HepG2 (cell line): Measurements from ENCODE around the gene GNAS-AS1. TPM values are rescaled to one million over a fixed set of nuclear protein-coding genes. Genes with fewer than 3 reads are reported as not detected.

Experiments
- ATAC-seq: fragments of 200-7000 bp; cut with Tn5 transposase; 3 replicates; pipeline ENCODE4 v1.9.1; 2020; ENCODE audit warnings: mild to moderate bottlenecking, moderate library complexity
- BruUV-seq: library from RNA; stranded (reverse); fragments of 400-500 nt; replicated peaks from 2 replicates; lab custom pipeline; 2021; lab: Mats Ljungman, UMichigan
- CTCF ChIA-PET: fragments of 300-600 bp; formaldehyde crosslinking; extraction: SDS; loops from one replicate; lab custom pipeline; 2021; ENCODE audit warnings: low total read pairs, inconsistent platforms, low intra/inter-chr PET ratio; lab: Yijun Ruan, JAX
- POLR2A ChIA-PET: fragments of 350-600 bp; sonication (Branson Sonifier 250); formaldehyde crosslinking; loops from one replicate; lab custom pipeline; 2020; ENCODE audit warnings: antibody characterized with exemption, inconsistent platforms; lab: Yijun Ruan, JAX
- DNase-seq: peaks from one replicate; pipeline ENCODE4 v3.0.0-alpha.2; 2015; ENCODE audit warnings: low spot score
- FAIRE-seq: peaks from 3 replicates; lab custom pipeline; 2011; peaks lifted over from hg19 to GRCh38; lab: Jason Lieb, UNC
- H2AFZ ChIP-seq: one replicate; pipeline ENCODE4 v1.6.1; 2011; ENCODE audit warnings: low read length, inconsistent platforms
- H3K27ac ChIP-seq: fragments of 300-600 bp; 3 replicates; pipeline ENCODE4 v1.8.0; 2011; ENCODE audit warnings: mixed run types, mild to moderate bottlenecking, mixed read lengths, low read length, inconsistent platforms; ENCODE audit not compliant: insufficient read depth; ENCODE audit errors: extremely low read length
- H3K27me3 ChIP-seq, 2 experiments: fragments of 200-600 bp in 1 of 2; 2 replicates in 1 of 2; 3 replicates in 1 of 2; pipeline versions ENCODE4 v1.6.0 to v1.8.0; 2011; ENCODE audit warnings: low read length in 2 of 2, mild to moderate bottlenecking in 2 of 2, moderate library complexity in 2 of 2, inconsistent platforms in 1 of 2; ENCODE audit not compliant: insufficient read depth in 2 of 2, control insufficient read depth in 1 of 2
- H3K36me3 ChIP-seq, 2 experiments: fragments of 200-600 bp in 1 of 2; replicated peaks in 1 of 2; 2 replicates in 1 of 2; 3 replicates in 1 of 2; pipeline versions ENCODE4 v1.5.1 to v1.8.0; 2011; ENCODE audit warnings: low read length in 2 of 2, inconsistent platforms in 1 of 2; ENCODE audit not compliant: insufficient read depth in 2 of 2, control insufficient read depth in 1 of 2
- H3K4me1 ChIP-seq: 2 replicates; pipeline ENCODE4 v1.5.1; 2012; ENCODE audit warnings: low read length, inconsistent platforms; ENCODE audit not compliant: insufficient read depth
- H3K4me2 ChIP-seq: 2 replicates; pipeline ENCODE4 v1.6.0; 2011; ENCODE audit warnings: low read depth, low read length, inconsistent platforms
- H3K4me3 ChIP-seq, 3 experiments: fragments of 200-600 bp in 1 of 3; sonication (generic), shearing (Covaris generic) in 1 of 3; replicated peaks in 1 of 3; 2 replicates each; pipeline ENCODE4 v1.5.1; 2011 to 2016; ENCODE audit warnings: low read length in 3 of 3, inconsistent platforms in 2 of 3, low read depth in 2 of 3, mild to moderate bottlenecking in 2 of 3, control low read depth in 1 of 3, mixed read lengths in 1 of 3; ENCODE audit not compliant: insufficient read depth in 1 of 3
- H3K79me2 ChIP-seq: one replicate; pipeline ENCODE4 v1.6.1; 2011; ENCODE audit warnings: low read length, inconsistent platforms; ENCODE audit not compliant: insufficient read depth
- H3K9ac ChIP-seq: 2 replicates; pipeline ENCODE4 v1.6.0; 2011; ENCODE audit warnings: mild to moderate bottlenecking, low read depth, low read length, inconsistent platforms; ENCODE audit not compliant: insufficient read depth
- H3K9me3 ChIP-seq: 2 replicates; pipeline ENCODE4 v1.5.1; 2012; ENCODE audit warnings: mild to moderate bottlenecking, low read length
- H4K20me1 ChIP-seq: 2 replicates; pipeline ENCODE4 v1.6.0; 2011; ENCODE audit warnings: inconsistent platforms, mild to moderate bottlenecking, low read length, moderate library complexity; ENCODE audit not compliant: insufficient read depth
- CBFB ChIP-seq: sonication (generic); formaldehyde crosslinking; IDR thresholded peaks from 2 replicates; pipeline ENCODE4 v1.4.0; 2020; ENCODE audit warnings: missing genetic modification reagents
- ELK4 ChIP-seq: sonication (generic); formaldehyde crosslinking; IDR thresholded peaks from 2 replicates; pipeline ENCODE4 v1.9.0; 2021; ENCODE audit warnings: missing genetic modification reagents, borderline replicate concordance
- EP300 ChIP-seq, 3 experiments: sonication (generic) in 1 of 3; formaldehyde crosslinking in 1 of 3; IDR thresholded peaks; 2 replicates each; pipeline versions ENCODE4 v1.5.1 to v1.6.1; 2011 to 2020; ENCODE audit warnings: low read depth in 2 of 3, low read length in 2 of 3, borderline replicate concordance in 1 of 3, improper control_type of control experiment in 1 of 3, mild to moderate bottlenecking in 1 of 3, missing genetic modification reagents in 1 of 3, moderate library complexity in 1 of 3
- EZH2 ChIP-seq: conservative IDR thresholded peaks from 2 replicates; pipeline ENCODE4 v1.6.1; 2012; ENCODE audit warnings: mild to moderate bottlenecking, low read depth, low read length, moderate library complexity
- GLI4 ChIP-seq: sonication (generic); formaldehyde crosslinking; IDR thresholded peaks from 2 replicates; pipeline ENCODE4 v1.5.1; 2020; ENCODE audit warnings: missing genetic modification reagents, mild to moderate bottlenecking, moderate library complexity, borderline replicate concordance
- NPAS2 ChIP-seq: sonication (generic); formaldehyde crosslinking; IDR thresholded peaks from 2 replicates; pipeline ENCODE4 v1.8.0; 2022; ENCODE audit warnings: mild to moderate bottlenecking, missing genetic modification reagents, borderline replicate concordance
- REXO4 ChIP-seq: sonication (generic); formaldehyde crosslinking; IDR thresholded peaks from 2 replicates; pipeline ENCODE4 v1.8.0; 2022; ENCODE audit warnings: missing genetic modification reagents, mild to moderate bottlenecking, borderline replicate concordance
- SP140L ChIP-seq: sonication (generic); formaldehyde crosslinking; IDR thresholded peaks from 2 replicates; pipeline ENCODE4 v1.4.0; 2020; ENCODE audit warnings: missing genetic modification reagents, borderline replicate concordance
- ZBTB38 ChIP-seq: sonication (generic); formaldehyde crosslinking; IDR thresholded peaks from 2 replicates; pipeline ENCODE4 v1.5.1; 2020; ENCODE audit warnings: mild to moderate bottlenecking, missing genetic modification reagents
- WGBS: methylation state at CpG from one replicate; pipeline ENCODE4 v1.1.6; 2017; ENCODE audit warnings: low lambda C conversion rate; 5-methylcytosine and 5-hydroxymethylcytosine counted together
- in situ Hi-C: cut with HindIII; loops from 2 replicates; pipeline ENCODE4 v1.10.0; 2017; ENCODE audit warnings: low pct_unique_long_range_greater_than_20kb; ENCODE audit not compliant: extremely low pct_ligation_motif_present
- intact Hi-C: fragments of 100-400 bp; cut with micrococcal nuclease; formaldehyde crosslinking; loops from one replicate; pipeline ENCODE4 v1.10.0; 2022; ENCODE audit not compliant: unreplicated experiment
- polyA plus RNA-seq, 8 experiments: library from polyadenylated mRNA; depleted of rRNA in 3 of 8; stranded (reverse) in 7 of 8; unstranded in 1 of 8; fragments of >200 nt; fragmentation: Illumina TruSeq in 4 of 8; extraction: Trizol in 4 of 8; gene quantifications; 2 replicates each; pipeline versions ENCODE4 v1.2.1 to v1.2.3, GENCODE V29; 2011 to 2016; ENCODE audit warnings: low read depth in 4 of 8, missing spikeins in 1 of 8, mixed read lengths in 1 of 8; ENCODE audit not compliant: insufficient read depth in 1 of 8
- total RNA-seq, 5 experiments: library from RNA; depleted of rRNA; stranded (reverse); fragments of >200 nt; fragmentation: Illumina TruSeq; extraction: Trizol; gene quantifications; 2 replicates each; pipeline ENCODE4 v1.2.3, GENCODE V29; 2016; ENCODE audit warnings: low read depth in 1 of 5

GNAS-AS1 gene
- total and polyA plus RNA-seq, 2 of the 13 experiments (the other 11 are each of a cell fraction or from before 2014, with no cell fraction given): not detected

GRCh38 chr20:58816957-58817651 lies 33.6 kb downstream of the GNAS-AS1 start:
- in situ Hi-C loops: no loop called here
- ATAC-seq: no peak
- H3K4me2 ChIP-seq: no peak overlapping the region

GRCh38 chr20:58816051-58816450 lies 34.7 kb downstream of the GNAS-AS1 start:
- no peak overlapping the region for H3K9ac ChIP-seq
- no peaks in the 10 kb centered on the region for H3K4me1 ChIP-seq
- H3K36me3 ChIP-seq: no peaks in the 10 kb centered on the region
- no peak for DNase-seq
- H3K27me3 ChIP-seq: peaks cover 23 to 78% of the 10 kb centered on the region in 2 experiments
- no TSS peak for BruUV-seq
- H2AFZ ChIP-seq: no peak overlapping the region
- H3K4me2 ChIP-seq: no peak overlapping the region
- H3K27ac ChIP-seq: no peak overlapping the region
- POLR2A ChIA-PET: no interaction called here
- ATAC-seq: no peak; the same call in 2 of the 3 replicates
- no peaks in the 10 kb centered on the region for H4K20me1 ChIP-seq
- FAIRE-seq: no peak
- H3K79me2 ChIP-seq: no peaks in the 10 kb centered on the region
- in situ Hi-C loops: no loop called here
- H3K4me3 ChIP-seq: no peak overlapping the region
- CTCF ChIA-PET: no interaction called here
- WGBS: 54% methylated on average over 10 of the region's 10 CpGs
- no peaks in the 10 kb centered on the region for H3K9me3 ChIP-seq
- TF ChIP-seq NPAS2 (CRISPR knock-in tag): peak; percentile 41; the same call in 1 of the 2 replicates
- TF ChIP-seq SP140L (CRISPR knock-in tag): no peak
- TF ChIP-seq GLI4 (CRISPR knock-in tag): no peak
- TF ChIP-seq, all 625 proteins: peak for 1
- intact Hi-C loops: no loop called here

More at GRCh38 chr20:58816957-58817651, 33.6 kb downstream of the GNAS-AS1 start:
- H2AFZ ChIP-seq: no peak overlapping the region
- H3K9ac ChIP-seq: no peak overlapping the region
- H3K79me2 ChIP-seq: no peaks in the 10 kb centered on the region
- H3K4me1 ChIP-seq: no peaks in the 10 kb centered on the region
- H4K20me1 ChIP-seq: no peaks in the 10 kb centered on the region
- POLR2A ChIA-PET: no interaction called here
- H3K27ac ChIP-seq: no peak overlapping the region
- no peak overlapping the region for H3K4me3 ChIP-seq
- CTCF ChIA-PET: no interaction called here
- TF ChIP-seq REXO4 (CRISPR knock-in tag): no peak
- 0 out of 2 replicates have a peak, but pooled peaks have one; percentile 34 for TF ChIP-seq EZH2
- TF ChIP-seq EP300 (IDR thresholded peaks at IDR 0.05; ENCODE audit: low read depth in 2 of 2, low read length in 2 of 2): no peak
- TF ChIP-seq EP300 (CRISPR knock-in tag; IDR thresholded peaks at IDR 0.05; ENCODE audit: borderline replicate concordance): no peak
- no peak for TF ChIP-seq ZBTB38 (CRISPR knock-in tag)
- TF ChIP-seq CBFB (CRISPR knock-in tag): no peak
- TF ChIP-seq ELK4 (CRISPR knock-in tag): no peak
- H3K9me3 ChIP-seq: no peaks in the 10 kb centered on the region
- FAIRE-seq (no peak), DNase-seq (no peak)
- no TSS peak for BruUV-seq
- WGBS: 32% methylated on average over 29 of the region's 30 CpGs
- intact Hi-C loops: no loop called here
- no peaks in the 10 kb centered on the region for H3K36me3 ChIP-seq
- peaks cover 20 to 76% of the 10 kb centered on the region in 2 experiments for H3K27me3 ChIP-seq
